HG02678 (cell line): ENCODE measurements around the gene COPZ2.
"Not testable (repeated sequence)": the region's sequence is repeated elsewhere in the genome, so short reads cannot be mapped to it uniquely, and the experiment has no call there.

ENCODE experiments used
- ATAC-seq: cut with Tn5 transposase; IDR thresholded peaks from one replicate; pipeline ENCODE4 v1.9.1; 2021; ENCODE audit warnings: mild to moderate bottlenecking, moderate library complexity; ENCODE audit not compliant: unreplicated experiment

The COPZ2 gene, protein sequence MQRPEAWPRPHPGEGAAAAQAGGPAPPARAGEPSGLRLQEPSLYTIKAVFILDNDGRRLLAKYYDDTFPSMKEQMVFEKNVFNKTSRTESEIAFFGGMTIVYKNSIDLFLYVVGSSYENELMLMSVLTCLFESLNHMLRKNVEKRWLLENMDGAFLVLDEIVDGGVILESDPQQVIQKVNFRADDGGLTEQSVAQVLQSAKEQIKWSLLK

DNA sequence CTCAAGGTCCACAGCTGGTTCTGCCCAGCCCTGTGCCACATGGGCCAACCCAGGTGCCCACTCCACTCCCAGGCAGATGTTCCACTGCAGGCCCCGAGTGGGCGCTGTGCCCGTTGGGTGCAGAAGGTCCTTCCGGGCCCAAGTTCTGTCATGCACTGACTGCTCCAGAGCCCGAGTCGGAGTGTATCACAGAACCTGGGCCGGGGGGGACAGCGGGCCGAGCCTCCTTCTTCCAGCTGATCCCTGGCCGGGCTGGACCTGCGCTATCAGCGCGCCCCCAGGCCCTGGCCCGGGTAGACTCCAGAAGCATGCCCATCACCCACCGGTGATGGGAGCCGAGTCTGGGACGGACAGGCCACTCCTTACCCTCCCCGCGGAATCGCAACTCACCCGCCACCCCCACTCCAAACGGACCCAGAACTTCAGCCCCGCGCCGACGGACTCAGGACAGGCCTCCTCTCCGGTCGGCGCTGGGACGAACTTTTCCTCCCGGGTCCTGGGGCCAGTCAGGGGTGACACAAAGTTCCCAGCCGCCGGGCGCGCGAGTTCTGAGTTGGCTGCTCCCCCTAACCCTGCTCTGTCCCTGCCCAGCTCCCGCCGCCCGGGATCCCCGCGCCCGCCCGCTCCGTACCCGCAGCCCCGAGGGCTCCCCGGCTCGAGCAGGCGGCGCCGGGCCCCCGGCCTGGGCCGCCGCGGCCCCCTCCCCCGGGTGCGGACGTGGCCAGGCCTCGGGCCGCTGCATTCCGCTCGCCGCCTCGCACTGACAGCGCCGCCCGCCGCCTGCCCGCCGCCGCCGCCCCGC is at the start of gene COPZ2:
Gene COPZ2, minus strand, starts transcription at position 762 of the 802 bp plus-strand sequence. Its CDS starts 20 bp downstream, at position 742.
- no peak for ATAC-seq

DNA sequence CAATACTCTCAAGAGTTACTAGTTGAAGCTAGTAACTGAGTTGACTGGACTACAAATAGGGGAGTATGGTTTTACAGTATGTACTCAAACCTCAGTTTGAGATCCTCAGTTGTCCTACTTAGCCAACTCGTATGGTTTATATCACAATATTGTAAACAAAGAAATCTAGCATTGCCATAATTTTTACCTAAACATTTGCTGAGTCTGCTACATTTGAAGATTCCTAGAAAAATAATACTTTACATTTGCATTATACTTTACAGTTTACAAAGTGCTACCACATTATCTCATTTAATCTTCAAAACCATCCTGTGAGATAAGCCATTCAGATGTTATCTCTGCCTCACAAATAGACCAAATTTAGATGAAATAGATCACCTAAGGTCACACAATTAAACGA is 47.3 kb upstream of the COPZ2 start:
- no peak for ATAC-seq

- ATAC-seq, result no peak
Observed at GRCh38 chr17:48081858-48082257, 44.3 kb upstream of the COPZ2 start.

- not testable (repeated sequence) for ATAC-seq
Observed at GRCh38 chr17:48077152-48077551, 39.6 kb upstream of the COPZ2 start.

- ATAC-seq, result no peak
Observed at GRCh38 chr17:48074322-48075081, 36.9 kb upstream of the COPZ2 start.

GRCh38 chr17:48073566-48074094 is 36.0 kb upstream of the COPZ2 start:
- ATAC-seq, result not testable (repeated sequence)

- not testable (repeated sequence) for ATAC-seq
Observed at GRCh38 chr17:48072811-48073210, 35.2 kb upstream of the COPZ2 start.

GRCh38 chr17:48071654-48072053 is 34.1 kb upstream of the COPZ2 start:
- no peak for ATAC-seq

- no peak for ATAC-seq
Observed at GRCh38 chr17:48070195-48070594, 32.6 kb upstream of the COPZ2 start.

- ATAC-seq, result no peak
Observed at GRCh38 chr17:48068491-48068961, 30.9 kb upstream of the COPZ2 start.

GRCh38 chr17:48067808-48068207 is 30.2 kb upstream of the COPZ2 start:
- not testable (repeated sequence) for ATAC-seq

DNA sequence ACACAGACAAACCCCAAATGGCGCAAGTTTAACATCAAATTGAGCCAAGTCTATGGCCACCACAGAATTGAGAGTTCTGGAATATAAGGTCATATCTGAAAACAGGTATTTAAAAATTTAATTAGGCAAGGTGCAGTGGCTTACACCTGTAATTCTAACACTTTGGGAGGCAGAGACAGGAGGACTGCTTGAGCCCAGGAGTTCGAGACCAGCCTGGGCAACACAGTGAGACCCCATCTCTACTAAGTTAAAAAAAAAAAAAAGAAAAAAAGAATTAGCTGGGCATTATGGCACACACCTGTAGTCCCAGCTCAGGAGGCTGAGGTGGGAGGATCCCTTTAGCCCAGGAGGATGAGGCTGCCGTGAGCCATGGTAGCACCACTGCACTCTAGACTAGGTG is 29.6 kb upstream of the COPZ2 start:
- no peak for ATAC-seq

GRCh38 chr17:48066656-48067055 is 29.1 kb upstream of the COPZ2 start:
- ATAC-seq, result no peak

GRCh38 chr17:48066192-48066591 is 28.6 kb upstream of the COPZ2 start:
- ATAC-seq, result no peak

DNA sequence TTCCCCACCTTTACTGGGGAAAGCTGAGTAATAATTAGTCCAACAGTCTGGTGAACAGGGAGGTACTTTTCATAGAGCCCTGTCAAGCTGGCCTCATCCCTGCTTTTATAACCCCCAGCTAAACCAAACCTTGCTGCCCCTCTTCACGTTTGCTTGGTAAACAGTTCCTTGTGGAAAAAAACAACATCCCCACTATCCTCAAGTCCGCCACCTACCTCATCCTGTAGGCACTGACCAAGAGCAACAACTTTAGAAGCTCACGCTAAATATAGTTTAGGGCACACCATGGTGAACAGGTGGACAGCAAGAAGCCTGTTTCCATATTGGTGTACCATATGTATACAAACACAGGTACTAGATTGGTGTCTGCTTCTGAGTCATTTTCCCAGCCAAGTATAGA is 27.0 kb upstream of the COPZ2 start:
- no peak for ATAC-seq

DNA sequence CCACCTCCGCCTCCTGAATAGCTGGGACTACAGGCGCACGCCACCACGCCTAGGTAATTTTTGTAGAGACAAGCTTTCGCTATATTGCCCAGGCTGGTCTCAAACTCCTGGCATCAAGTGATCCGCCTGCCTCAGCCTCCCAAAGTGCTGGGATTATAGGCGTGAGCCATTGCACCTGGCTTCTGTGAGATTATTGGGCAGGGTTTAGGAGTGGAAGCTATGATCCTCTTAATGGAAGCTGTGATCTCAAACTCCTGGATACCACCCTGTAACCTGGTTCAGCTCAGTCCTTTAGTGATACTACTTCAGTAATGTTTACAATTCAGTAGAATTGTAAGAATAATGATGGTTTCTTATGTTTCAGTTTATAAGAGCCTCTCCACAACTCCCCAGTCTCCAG is 24.7 kb upstream of the COPZ2 start:
- ATAC-seq, result no peak

GRCh38 chr17:48060249-48060648 is 22.7 kb upstream of the COPZ2 start:
- no peak for ATAC-seq

DNA sequence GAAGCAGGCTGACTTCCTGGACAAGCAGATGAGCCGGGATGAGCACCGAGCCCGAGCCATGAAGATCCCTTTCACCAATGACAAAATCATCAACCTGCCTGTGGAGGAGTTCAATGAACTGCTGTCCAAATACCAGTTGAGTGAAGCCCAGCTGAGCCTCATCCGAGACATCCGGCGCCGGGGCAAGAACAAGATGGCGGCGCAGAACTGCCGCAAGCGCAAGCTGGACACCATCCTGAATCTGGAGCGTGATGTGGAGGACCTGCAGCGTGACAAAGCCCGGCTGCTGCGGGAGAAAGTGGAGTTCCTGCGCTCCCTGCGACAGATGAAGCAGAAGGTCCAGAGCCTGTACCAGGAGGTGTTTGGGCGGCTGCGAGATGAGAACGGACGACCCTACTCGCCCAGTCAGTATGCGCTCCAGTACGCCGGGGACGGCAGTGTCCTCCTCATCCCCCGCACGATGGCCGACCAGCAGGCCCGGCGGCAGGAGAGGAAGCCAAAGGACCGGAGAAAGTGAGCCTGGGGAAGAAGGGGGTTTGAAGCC is 21.6 kb upstream of the COPZ2 start:
- ATAC-seq, result no peak

GRCh38 chr17:48058393-48059124 is 21.0 kb upstream of the COPZ2 start:
- ATAC-seq, result no peak

- ATAC-seq, result no peak
Observed at GRCh38 chr17:48057626-48058025, 20.0 kb upstream of the COPZ2 start.
